HepG2 (cell line): ENCODE results near the gene ADRA2A. TPM values are rescaled to one million over a fixed set of nuclear protein-coding genes. Genes with fewer than 3 reads are reported as not detected.

Experiments used
- ATAC-seq: fragments of 200-7000 bp; cut with Tn5 transposase; 3 replicates; pipeline ENCODE4 v1.9.1; 2020; ENCODE audit warnings: mild to moderate bottlenecking, moderate library complexity
- BruUV-seq: library from RNA; stranded (reverse); fragments of 400-500 nt; replicated peaks from 2 replicates; lab custom pipeline; 2021; lab: Mats Ljungman, UMichigan
- CTCF ChIA-PET: fragments of 300-600 bp; formaldehyde crosslinking; extraction: SDS; loops from one replicate; lab custom pipeline; 2021; ENCODE audit warnings: low total read pairs, inconsistent platforms, low intra/inter-chr PET ratio; lab: Yijun Ruan, JAX
- POLR2A ChIA-PET: fragments of 350-600 bp; sonication (Branson Sonifier 250); formaldehyde crosslinking; loops from one replicate; lab custom pipeline; 2020; ENCODE audit warnings: antibody characterized with exemption, inconsistent platforms; lab: Yijun Ruan, JAX
- DNase-seq: peaks from one replicate; pipeline ENCODE4 v3.0.0-alpha.2; 2015; ENCODE audit warnings: low spot score
- FAIRE-seq: peaks from 3 replicates; lab custom pipeline; 2011; peaks lifted over from hg19 to GRCh38; lab: Jason Lieb, UNC
- H2AFZ ChIP-seq: one replicate; pipeline ENCODE4 v1.6.1; 2011; ENCODE audit warnings: low read length, inconsistent platforms
- H3K27ac ChIP-seq: fragments of 300-600 bp; 3 replicates; pipeline ENCODE4 v1.8.0; 2011; ENCODE audit warnings: mixed run types, mild to moderate bottlenecking, mixed read lengths, low read length, inconsistent platforms; ENCODE audit not compliant: insufficient read depth; ENCODE audit errors: extremely low read length
- H3K27me3 ChIP-seq, 2 experiments: fragments of 200-600 bp in 1 of 2; 2 replicates in 1 of 2; 3 replicates in 1 of 2; pipeline versions ENCODE4 v1.6.0 to v1.8.0; 2011; ENCODE audit warnings: low read length in 2 of 2, mild to moderate bottlenecking in 2 of 2, moderate library complexity in 2 of 2, inconsistent platforms in 1 of 2; ENCODE audit not compliant: insufficient read depth in 2 of 2, control insufficient read depth in 1 of 2
- H3K36me3 ChIP-seq, 2 experiments: fragments of 200-600 bp in 1 of 2; replicated peaks in 1 of 2; 2 replicates in 1 of 2; 3 replicates in 1 of 2; pipeline versions ENCODE4 v1.5.1 to v1.8.0; 2011; ENCODE audit warnings: low read length in 2 of 2, inconsistent platforms in 1 of 2; ENCODE audit not compliant: insufficient read depth in 2 of 2, control insufficient read depth in 1 of 2
- H3K4me1 ChIP-seq: 2 replicates; pipeline ENCODE4 v1.5.1; 2012; ENCODE audit warnings: low read length, inconsistent platforms; ENCODE audit not compliant: insufficient read depth
- H3K4me2 ChIP-seq: 2 replicates; pipeline ENCODE4 v1.6.0; 2011; ENCODE audit warnings: low read depth, low read length, inconsistent platforms
- H3K4me3 ChIP-seq, 3 experiments: fragments of 200-600 bp in 1 of 3; sonication (generic), shearing (Covaris generic) in 1 of 3; replicated peaks in 1 of 3; 2 replicates each; pipeline ENCODE4 v1.5.1; 2011 to 2016; ENCODE audit warnings: low read length in 3 of 3, inconsistent platforms in 2 of 3, low read depth in 2 of 3, mild to moderate bottlenecking in 2 of 3, control low read depth in 1 of 3, mixed read lengths in 1 of 3; ENCODE audit not compliant: insufficient read depth in 1 of 3
- H3K79me2 ChIP-seq: one replicate; pipeline ENCODE4 v1.6.1; 2011; ENCODE audit warnings: low read length, inconsistent platforms; ENCODE audit not compliant: insufficient read depth
- H3K9ac ChIP-seq: 2 replicates; pipeline ENCODE4 v1.6.0; 2011; ENCODE audit warnings: mild to moderate bottlenecking, low read depth, low read length, inconsistent platforms; ENCODE audit not compliant: insufficient read depth
- H3K9me3 ChIP-seq: 2 replicates; pipeline ENCODE4 v1.5.1; 2012; ENCODE audit warnings: mild to moderate bottlenecking, low read length
- H4K20me1 ChIP-seq: 2 replicates; pipeline ENCODE4 v1.6.0; 2011; ENCODE audit warnings: inconsistent platforms, mild to moderate bottlenecking, low read length, moderate library complexity; ENCODE audit not compliant: insufficient read depth
- CBX2 ChIP-seq, 2 experiments: fragments of 200-600 bp in 1 of 2; sonication (generic); formaldehyde crosslinking in 1 of 2; IDR thresholded peaks; 2 replicates each; pipeline versions ENCODE4 v1.7.0 to v1.8.1; 2018 to 2022; ENCODE audit warnings: low read depth in 2 of 2, low read length in 1 of 2, mild to moderate bottlenecking in 1 of 2, missing genetic modification reagents in 1 of 2
- ETV5 ChIP-seq: IDR thresholded peaks from 2 replicates; pipeline ENCODE4 v1.6.1; 2018; ENCODE audit warnings: missing biosample characterization, missing genetic modification reagents, inconsistent platforms, borderline replicate concordance
- FOXK2 ChIP-seq: fragments of 450-650 bp; IDR thresholded peaks from 2 replicates; pipeline ENCODE4 v1.6.1; 2016
- KLF13 ChIP-seq: sonication (generic); formaldehyde crosslinking; IDR thresholded peaks from 2 replicates; pipeline ENCODE4 v1.4.0; 2020; ENCODE audit warnings: mild to moderate bottlenecking, missing genetic modification reagents
- LCORL ChIP-seq, 2 experiments: fragments of 450-650 bp in 1 of 2; sonication (generic) in 1 of 2; formaldehyde crosslinking in 1 of 2; IDR thresholded peaks; 2 replicates each; pipeline versions ENCODE4 v1.5.0 to v1.6.1; 2017 to 2020; ENCODE audit warnings: antibody characterized with exemption in 1 of 2, missing genetic modification reagents in 1 of 2
- MIER2 ChIP-seq: IDR thresholded peaks from 2 replicates; pipeline ENCODE4 v1.6.1; 2016; ENCODE audit warnings: missing biosample characterization, missing genetic modification reagents
- POLR2AphosphoS5 ChIP-seq: IDR thresholded peaks from 2 replicates; pipeline ENCODE4 v1.6.1; 2012; ENCODE audit warnings: low read depth, low read length
- REL ChIP-seq: sonication (generic); formaldehyde crosslinking; conservative IDR thresholded peaks from 2 replicates; pipeline ENCODE4 v1.8.0; 2022; ENCODE audit warnings: mild to moderate bottlenecking, missing genetic modification reagents, moderate library complexity
- SP140L ChIP-seq: sonication (generic); formaldehyde crosslinking; IDR thresholded peaks from 2 replicates; pipeline ENCODE4 v1.4.0; 2020; ENCODE audit warnings: missing genetic modification reagents, borderline replicate concordance
- SP5 ChIP-seq: IDR thresholded peaks from 2 replicates; pipeline ENCODE4 v1.6.1; 2016; ENCODE audit warnings: low read depth, borderline replicate concordance
- SRSF4 ChIP-seq: fragments of 200-400 bp; formaldehyde crosslinking; IDR thresholded peaks from one replicate; pipeline ENCODE4 v1.6.1; 2018; ENCODE audit warnings: mild to moderate bottlenecking, low read depth, low read length, moderate library complexity; ENCODE audit not compliant: poor library complexity, severe bottlenecking
- ZFX ChIP-seq: sonication (generic); formaldehyde crosslinking; IDR thresholded peaks from 2 replicates; pipeline ENCODE4 v1.4.0; 2020; ENCODE audit warnings: mild to moderate bottlenecking, low read depth, missing genetic modification reagents, moderate library complexity
- ZKSCAN1 ChIP-seq: fragments of 150-350 bp; IDR thresholded peaks from 2 replicates; pipeline ENCODE4 v1.6.1; 2014; ENCODE audit warnings: low read length
- ZNF326 ChIP-seq: sonication (generic); formaldehyde crosslinking; IDR thresholded peaks from 2 replicates; pipeline ENCODE4 v1.4.0; 2020; ENCODE audit warnings: missing genetic modification reagents, borderline replicate concordance
- ZNF446 ChIP-seq: sonication (generic); formaldehyde crosslinking; IDR thresholded peaks from 2 replicates; pipeline ENCODE4 v1.5.0; 2020; ENCODE audit warnings: mild to moderate bottlenecking, missing genetic modification reagents
- ZNF883 ChIP-seq: sonication (generic); formaldehyde crosslinking; IDR thresholded peaks from 2 replicates; pipeline ENCODE4 v1.5.1; 2020; ENCODE audit warnings: mild to moderate bottlenecking, missing genetic modification reagents; ENCODE audit errors: not compliant biosample characterization
- ZNF891 ChIP-seq: sonication (generic); formaldehyde crosslinking; IDR thresholded peaks from 2 replicates; pipeline ENCODE4 v1.5.0; 2020; ENCODE audit warnings: mild to moderate bottlenecking, missing genetic modification reagents
- WGBS: methylation state at CpG from one replicate; pipeline ENCODE4 v1.1.6; 2017; ENCODE audit warnings: low lambda C conversion rate; 5-methylcytosine and 5-hydroxymethylcytosine counted together
- in situ Hi-C: cut with HindIII; loops from 2 replicates; pipeline ENCODE4 v1.10.0; 2017; ENCODE audit warnings: low pct_unique_long_range_greater_than_20kb; ENCODE audit not compliant: extremely low pct_ligation_motif_present
- intact Hi-C: fragments of 100-400 bp; cut with micrococcal nuclease; formaldehyde crosslinking; loops from one replicate; pipeline ENCODE4 v1.10.0; 2022; ENCODE audit not compliant: unreplicated experiment
- polyA plus RNA-seq, 8 experiments: library from polyadenylated mRNA; depleted of rRNA in 3 of 8; stranded (reverse) in 7 of 8; unstranded in 1 of 8; fragments of >200 nt; fragmentation: Illumina TruSeq in 4 of 8; extraction: Trizol in 4 of 8; gene quantifications; 2 replicates each; pipeline versions ENCODE4 v1.2.1 to v1.2.3, GENCODE V29; 2011 to 2016; ENCODE audit warnings: low read depth in 4 of 8, missing spikeins in 1 of 8, mixed read lengths in 1 of 8; ENCODE audit not compliant: insufficient read depth in 1 of 8
- total RNA-seq, 5 experiments: library from RNA; depleted of rRNA; stranded (reverse); fragments of >200 nt; fragmentation: Illumina TruSeq; extraction: Trizol; gene quantifications; 2 replicates each; pipeline ENCODE4 v1.2.3, GENCODE V29; 2016; ENCODE audit warnings: low read depth in 1 of 5
- TF ChIP-seq, protein P1 (sequence below): sonication (generic); formaldehyde crosslinking; IDR thresholded peaks from 2 replicates; pipeline ENCODE4 v1.9.0; 2022; ENCODE audit warnings: low read depth, missing genetic modification reagents
- TF ChIP-seq, protein P2 (sequence below): sonication (generic); formaldehyde crosslinking; IDR thresholded peaks from 2 replicates; pipeline ENCODE4 v1.8.0; 2022; ENCODE audit warnings: missing genetic modification reagents, mild to moderate bottlenecking, borderline replicate concordance
- TF ChIP-seq, protein P3 (sequence below): sonication (generic); formaldehyde crosslinking; IDR thresholded peaks from 2 replicates; pipeline ENCODE4 v1.5.0; 2020; ENCODE audit warnings: missing genetic modification reagents

The ADRA2A gene
- total and polyA plus RNA-seq, 2 of the 13 experiments (the other 11 are each of a cell fraction or from before 2014, with no cell fraction given) = 0.01 TPM; not detected in 1

DNA sequence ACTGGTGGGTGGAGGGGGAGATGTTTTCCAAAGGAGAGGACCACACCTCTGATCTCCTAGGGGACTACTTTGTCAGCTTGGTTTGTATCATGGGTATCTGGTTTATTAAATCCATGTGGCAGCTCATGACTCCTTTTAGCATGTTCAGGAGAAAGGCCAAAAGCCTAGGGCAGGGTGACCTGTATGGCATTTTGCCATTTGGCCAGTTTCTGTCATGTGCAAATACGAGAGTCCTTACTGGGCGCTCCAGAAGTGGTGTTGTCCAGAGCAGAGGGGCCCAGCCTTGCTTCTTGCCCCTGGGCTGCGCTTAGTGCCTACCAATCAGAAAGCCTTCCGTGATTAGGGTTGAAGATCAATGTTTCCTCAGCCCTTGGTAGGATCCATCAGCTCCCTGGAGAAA, 31.0 kb downstream of the ADRA2A start:
- Histone ChIP-seq H3K27ac (no peak overlapping the region), H3K9ac (no peak overlapping the region), H2AFZ (no peak overlapping the region), H3K4me1 (no peaks in the 10 kb centered on the region), H4K20me1 (no peaks in the 10 kb centered on the region), H3K4me3 (no peak overlapping the region), H3K27me3 (no peaks in the 10 kb centered on the region; a peak in 1 of 5 replicates), H3K79me2 (no peaks in the 10 kb centered on the region), H3K36me3 (no peaks in the 10 kb centered on the region), H3K9me3 (no peaks in the 10 kb centered on the region), H3K4me2 (no peak overlapping the region)
- POLR2A ChIA-PET = no interaction called here
- in situ Hi-C loops (no loop called here), intact Hi-C loops (no loop called here)
- ATAC-seq (no peak), FAIRE-seq (no peak), DNase-seq (no peak)
- WGBS = no CpG with 5 or more reads among the region's 4 CpGs
- no TSS peak for BruUV-seq
- TF ChIP-seq ZKSCAN1 (no peak), SP5 (CRISPR knock-in tag) (no peak), ETV5 (CRISPR knock-in tag) (no peak), ZNF883 (no peak), POLR2AphosphoS5 (no peak), KLF13 (CRISPR knock-in tag) (no peak), LCORL (IDR thresholded peaks at IDR 0.05) (no peak), LCORL (CRISPR knock-in tag; IDR thresholded peaks at IDR 0.05) (no peak), FOXK2 (no peak), ZFX (CRISPR knock-in tag) (no peak), ZNF446 (CRISPR knock-in tag) (no peak), ZNF891 (CRISPR knock-in tag) (no peak), MIER2 (CRISPR knock-in tag) (no peak), REL (CRISPR knock-in tag) (no peak), ZNF326 (no peak), CBX2 (IDR thresholded peaks at IDR 0.05; ENCODE audit: low read depth, low read length) (no peak), CBX2 (CRISPR knock-in tag; IDR thresholded peaks at IDR 0.05; ENCODE audit: low read depth) (no peak), SP140L (CRISPR knock-in tag) (no peak), SRSF4 (no peak)
- TF ChIP-seq, protein P1, sequence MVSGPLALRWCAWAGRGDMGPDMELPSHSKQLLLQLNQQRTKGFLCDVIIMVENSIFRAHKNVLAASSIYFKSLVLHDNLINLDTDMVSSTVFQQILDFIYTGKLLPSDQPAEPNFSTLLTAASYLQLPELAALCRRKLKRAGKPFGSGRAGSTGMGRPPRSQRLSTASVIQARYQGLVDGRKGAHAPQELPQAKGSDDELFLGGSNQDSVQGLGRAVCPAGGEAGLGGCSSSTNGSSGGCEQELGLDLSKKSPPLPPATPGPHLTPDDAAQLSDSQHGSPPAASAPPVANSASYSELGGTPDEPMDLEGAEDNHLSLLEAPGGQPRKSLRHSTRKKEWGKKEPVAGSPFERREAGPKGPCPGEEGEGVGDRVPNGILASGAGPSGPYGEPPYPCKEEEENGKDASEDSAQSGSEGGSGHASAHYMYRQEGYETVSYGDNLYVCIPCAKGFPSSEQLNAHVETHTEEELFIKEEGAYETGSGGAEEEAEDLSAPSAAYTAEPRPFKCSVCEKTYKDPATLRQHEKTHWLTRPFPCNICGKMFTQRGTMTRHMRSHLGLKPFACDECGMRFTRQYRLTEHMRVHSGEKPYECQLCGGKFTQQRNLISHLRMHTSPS = no peak
- TF ChIP-seq, protein P2, sequence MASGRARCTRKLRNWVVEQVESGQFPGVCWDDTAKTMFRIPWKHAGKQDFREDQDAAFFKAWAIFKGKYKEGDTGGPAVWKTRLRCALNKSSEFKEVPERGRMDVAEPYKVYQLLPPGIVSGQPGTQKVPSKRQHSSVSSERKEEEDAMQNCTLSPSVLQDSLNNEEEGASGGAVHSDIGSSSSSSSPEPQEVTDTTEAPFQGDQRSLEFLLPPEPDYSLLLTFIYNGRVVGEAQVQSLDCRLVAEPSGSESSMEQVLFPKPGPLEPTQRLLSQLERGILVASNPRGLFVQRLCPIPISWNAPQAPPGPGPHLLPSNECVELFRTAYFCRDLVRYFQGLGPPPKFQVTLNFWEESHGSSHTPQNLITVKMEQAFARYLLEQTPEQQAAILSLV (CRISPR knock-in tag) = no peak
- TF ChIP-seq, protein P3, sequence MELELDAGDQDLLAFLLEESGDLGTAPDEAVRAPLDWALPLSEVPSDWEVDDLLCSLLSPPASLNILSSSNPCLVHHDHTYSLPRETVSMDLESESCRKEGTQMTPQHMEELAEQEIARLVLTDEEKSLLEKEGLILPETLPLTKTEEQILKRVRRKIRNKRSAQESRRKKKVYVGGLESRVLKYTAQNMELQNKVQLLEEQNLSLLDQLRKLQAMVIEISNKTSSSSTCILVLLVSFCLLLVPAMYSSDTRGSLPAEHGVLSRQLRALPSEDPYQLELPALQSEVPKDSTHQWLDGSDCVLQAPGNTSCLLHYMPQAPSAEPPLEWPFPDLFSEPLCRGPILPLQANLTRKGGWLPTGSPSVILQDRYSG = no peak
- CTCF ChIA-PET = no interaction called here
